Tibial nerve (tissue), 3 donors: Measurements from ENCODE around the gene TIE1.
"Not testable (repeated sequence)": the region's sequence is repeated elsewhere in the genome, so short reads cannot be mapped to it uniquely, and the experiment has no call there.

Source experiments
- CTCF ChIP-seq, 5 experiments: fragments of 200-600 bp in 3 of 5; fragments of 450-650 bp in 2 of 5; sonication (generic) in 3 of 5; IDR thresholded peaks; one replicate each; pipeline ENCODE4 v1.5.1; 2016 to 2019; ENCODE audit warnings: antibody characterized with exemption in 5 of 5, mild to moderate bottlenecking in 3 of 5, moderate library complexity in 2 of 5
- POLR2A ChIP-seq, 2 donors: fragments of 450-650 bp; IDR thresholded peaks; one replicate each; pipeline ENCODE4 v1.6.1; 2017; ENCODE audit warnings: antibody characterized with exemption in 2 of 2, mild to moderate bottlenecking in 2 of 2, moderate library complexity in 2 of 2

DNA sequence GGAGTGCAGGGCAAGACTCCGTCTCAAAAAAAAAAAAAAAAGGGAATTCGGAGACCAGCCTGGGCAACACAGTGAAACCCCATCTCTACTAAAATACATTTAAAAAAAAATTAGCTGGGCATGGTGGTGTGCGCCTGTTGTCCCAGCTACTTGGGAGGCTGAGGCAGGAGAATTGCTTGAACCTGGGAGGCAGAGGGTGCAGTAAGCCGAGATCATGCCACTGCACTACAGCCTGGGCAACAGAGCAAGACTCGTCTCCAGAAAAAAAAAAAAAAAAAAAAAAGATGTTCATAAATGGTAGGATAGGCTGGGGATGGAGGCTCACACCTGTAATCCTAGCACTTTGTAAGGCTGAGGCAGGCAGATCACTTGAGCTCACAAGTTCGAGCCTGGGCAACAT lies 69.0 kb downstream of the TIE1 start:
- not testable (repeated sequence) for TF ChIP-seq CTCF, POLR2A (IDR thresholded peaks at IDR 0.05)
